Measurements from ENCODE around the gene APOH. TPM values are rescaled to one million over a fixed set of nuclear protein-coding genes. Genes with fewer than 3 reads are reported as not detected.

APOH gene
- total and polyA plus RNA-seq, 2 of the 13 experiments (the other 11 are each of a cell fraction or from before 2014, with no cell fraction given), result 4,846 to 5,748 TPM

DNA sequence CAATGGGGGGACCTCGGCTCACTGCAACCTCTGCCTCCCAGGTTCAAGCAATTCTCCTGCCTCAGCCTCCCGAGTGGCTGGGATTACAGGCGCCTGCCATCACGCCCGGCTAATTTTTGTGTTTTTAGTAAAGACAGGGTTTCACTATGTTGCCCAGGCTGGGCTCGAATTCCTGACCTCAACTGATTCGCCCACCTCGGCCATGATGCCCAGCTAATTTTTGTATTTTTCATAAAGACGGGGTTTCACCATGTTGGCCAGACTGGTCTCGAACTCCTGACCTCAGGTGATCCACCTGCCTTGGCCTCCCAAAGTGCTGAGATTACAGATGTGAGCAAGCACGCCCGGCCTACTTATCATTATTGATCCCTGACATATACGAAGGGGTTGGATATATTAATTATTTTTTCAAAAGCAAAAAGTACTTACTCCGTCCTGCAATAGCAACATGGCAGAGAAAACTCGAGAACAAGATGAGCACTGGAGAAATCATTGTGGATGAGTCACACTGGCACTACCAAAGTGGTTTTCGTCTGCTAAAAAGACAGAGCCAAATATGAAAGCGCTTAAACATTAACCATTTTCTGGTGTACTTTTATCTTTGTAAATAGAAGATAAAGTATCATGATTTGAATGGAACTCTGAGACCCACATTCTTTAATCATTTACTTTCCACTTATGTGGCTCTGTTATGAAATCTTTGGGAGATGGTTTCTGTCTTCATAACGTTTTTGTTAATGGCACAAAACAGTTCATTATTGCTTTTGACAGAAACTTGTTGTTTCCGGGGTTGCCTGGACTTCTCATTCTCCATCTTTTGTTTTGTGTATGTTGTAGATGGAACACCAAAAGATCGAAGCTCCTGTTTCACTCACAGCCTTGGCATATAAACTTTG, at the start of gene APOH (continued):
- TF ChIP-seq ZNF17 (CRISPR knock-in tag; IDR thresholded peaks at IDR 0.05) (no peak), ZNF343 (CRISPR knock-in tag; IDR thresholded peaks at IDR 0.05) (peak; percentile 47; the same call in 1 of the 2 replicates), ZNF782 (CRISPR knock-in tag; IDR thresholded peaks at IDR 0.05; ENCODE audit: borderline replicate concordance) (no peak), ZNF431 (CRISPR knock-in tag; IDR thresholded peaks at IDR 0.05; ENCODE audit: borderline replicate concordance, low read depth) (no peak), RAD51 (IDR thresholded peaks at IDR 0.05; ENCODE audit: borderline replicate concordance) (no peak), ZNF777 (CRISPR knock-in tag; IDR thresholded peaks at IDR 0.05) (0 out of 2 replicates have a peak, but pooled peaks have one; percentile 42), RFX3 (CRISPR knock-in tag; IDR thresholded peaks at IDR 0.05) (no peak; the same call in none of the 2 replicates), AGO1 (IDR thresholded peaks at IDR 0.05; ENCODE audit: low read depth, low read length, poor library complexity, severe bottlenecking) (no peak), ZNF564 (CRISPR knock-in tag; IDR thresholded peaks at IDR 0.05) (no peak; the same call in 1 of the 2 replicates), GZF1 (CRISPR knock-in tag; IDR thresholded peaks at IDR 0.05) (no peak), PPARG (CRISPR knock-in tag; conservative IDR thresholded peaks at IDR 0.05) (peak; percentile 75; the same call in 1 of the 2 replicates), ZBTB42 (CRISPR knock-in tag; IDR thresholded peaks at IDR 0.05) (no peak), NR2F2 (IDR thresholded peaks at IDR 0.05; ENCODE audit: borderline replicate concordance, low read depth) (peak; percentile 30; the same call in 1 of the 2 replicates), NR3C1 (CRISPR knock-in tag; IDR thresholded peaks at IDR 0.05) (no peak), THAP11 (CRISPR knock-in tag; IDR thresholded peaks at IDR 0.05) (peak; percentile 63), KLF12 (CRISPR knock-in tag; IDR thresholded peaks at IDR 0.05; ENCODE audit: borderline replicate concordance) (peak; percentile 75; the same call in 1 of the 2 replicates), NFKB2 (CRISPR knock-in tag; IDR thresholded peaks at IDR 0.05; ENCODE audit: borderline replicate concordance) (peak; percentile 27; the same call in 1 of the 2 replicates), JDP2 (CRISPR knock-in tag; IDR thresholded peaks at IDR 0.05; ENCODE audit: borderline replicate concordance) (no peak), TEAD2 (CRISPR knock-in tag; IDR thresholded peaks at IDR 0.05) (no peak), ZNF850 (CRISPR knock-in tag; conservative IDR thresholded peaks at IDR 0.05) (no peak), ZNF790 (CRISPR knock-in tag; IDR thresholded peaks at IDR 0.05; ENCODE audit: borderline replicate concordance) (no peak), ZNF282 (IDR thresholded peaks at IDR 0.05; ENCODE audit: partially characterized antibody) (no peak)
- TF ChIP-seq, protein P1, sequence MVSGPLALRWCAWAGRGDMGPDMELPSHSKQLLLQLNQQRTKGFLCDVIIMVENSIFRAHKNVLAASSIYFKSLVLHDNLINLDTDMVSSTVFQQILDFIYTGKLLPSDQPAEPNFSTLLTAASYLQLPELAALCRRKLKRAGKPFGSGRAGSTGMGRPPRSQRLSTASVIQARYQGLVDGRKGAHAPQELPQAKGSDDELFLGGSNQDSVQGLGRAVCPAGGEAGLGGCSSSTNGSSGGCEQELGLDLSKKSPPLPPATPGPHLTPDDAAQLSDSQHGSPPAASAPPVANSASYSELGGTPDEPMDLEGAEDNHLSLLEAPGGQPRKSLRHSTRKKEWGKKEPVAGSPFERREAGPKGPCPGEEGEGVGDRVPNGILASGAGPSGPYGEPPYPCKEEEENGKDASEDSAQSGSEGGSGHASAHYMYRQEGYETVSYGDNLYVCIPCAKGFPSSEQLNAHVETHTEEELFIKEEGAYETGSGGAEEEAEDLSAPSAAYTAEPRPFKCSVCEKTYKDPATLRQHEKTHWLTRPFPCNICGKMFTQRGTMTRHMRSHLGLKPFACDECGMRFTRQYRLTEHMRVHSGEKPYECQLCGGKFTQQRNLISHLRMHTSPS (CRISPR knock-in tag; IDR thresholded peaks at IDR 0.05; ENCODE audit: low read depth), result peak; percentile 56; the same call in 1 of the 2 replicates
- TF ChIP-seq, protein P2, sequence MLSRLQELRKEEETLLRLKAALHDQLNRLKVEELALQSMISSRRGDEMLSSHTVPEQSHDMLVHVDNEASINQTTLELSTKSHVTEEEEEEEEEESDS (CRISPR knock-in tag; IDR thresholded peaks at IDR 0.05; ENCODE audit: borderline replicate concordance), result no peak; the same call in 1 of the 2 replicates
- TF ChIP-seq, protein P3, sequence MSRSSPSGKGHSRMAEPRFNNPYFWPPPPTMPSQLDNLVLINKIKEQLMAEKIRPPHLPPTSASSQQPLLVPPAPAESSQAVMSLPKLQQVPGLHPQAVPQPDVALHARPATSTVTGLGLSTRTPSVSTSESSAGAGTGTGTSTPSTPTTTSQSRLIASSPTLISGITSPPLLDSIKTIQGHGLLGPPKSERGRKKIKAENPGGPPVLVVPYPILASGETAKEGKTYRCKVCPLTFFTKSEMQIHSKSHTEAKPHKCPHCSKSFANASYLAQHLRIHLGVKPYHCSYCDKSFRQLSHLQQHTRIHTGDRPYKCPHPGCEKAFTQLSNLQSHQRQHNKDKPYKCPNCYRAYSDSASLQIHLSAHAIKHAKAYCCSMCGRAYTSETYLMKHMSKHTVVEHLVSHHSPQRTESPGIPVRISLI (CRISPR knock-in tag; IDR thresholded peaks at IDR 0.05; ENCODE audit: borderline replicate concordance), result 0 out of 2 replicates have a peak, but pooled peaks have one; percentile 22
- TF ChIP-seq, protein P4, sequence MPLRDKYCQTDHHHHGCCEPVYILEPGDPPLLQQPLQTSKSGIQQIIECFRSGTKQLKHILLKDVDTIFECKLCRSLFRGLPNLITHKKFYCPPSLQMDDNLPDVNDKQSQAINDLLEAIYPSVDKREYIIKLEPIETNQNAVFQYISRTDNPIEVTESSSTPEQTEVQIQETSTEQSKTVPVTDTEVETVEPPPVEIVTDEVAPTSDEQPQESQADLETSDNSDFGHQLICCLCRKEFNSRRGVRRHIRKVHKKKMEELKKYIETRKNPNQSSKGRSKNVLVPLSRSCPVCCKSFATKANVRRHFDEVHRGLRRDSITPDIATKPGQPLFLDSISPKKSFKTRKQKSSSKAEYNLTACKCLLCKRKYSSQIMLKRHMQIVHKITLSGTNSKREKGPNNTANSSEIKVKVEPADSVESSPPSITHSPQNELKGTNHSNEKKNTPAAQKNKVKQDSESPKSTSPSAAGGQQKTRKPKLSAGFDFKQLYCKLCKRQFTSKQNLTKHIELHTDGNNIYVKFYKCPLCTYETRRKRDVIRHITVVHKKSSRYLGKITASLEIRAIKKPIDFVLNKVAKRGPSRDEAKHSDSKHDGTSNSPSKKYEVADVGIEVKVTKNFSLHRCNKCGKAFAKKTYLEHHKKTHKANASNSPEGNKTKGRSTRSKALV (CRISPR knock-in tag; IDR thresholded peaks at IDR 0.05), result peak; percentile 77

Data from HepG2 (cell line).